Breast epithelium (tissue), 4 donors: ENCODE results near the gene GTPBP10. TPM values are rescaled to one million over a fixed set of nuclear protein-coding genes. Genes with fewer than 3 reads are reported as not detected.

Experiments used
- DNase-seq, 2 donors: peaks; one replicate each; pipeline ENCODE4 v3.0.0-alpha.2; 2019; ENCODE audit warnings: low spot score in 2 of 2
- H3K27ac ChIP-seq, 2 donors: fragments of 200-600 bp; sonication (generic) in 1 of 2; one replicate each; pipeline ENCODE4 v1.5.1; 2016 to 2019; ENCODE audit warnings: mild to moderate bottlenecking in 1 of 2
- H3K27me3 ChIP-seq, 2 donors: fragments of 200-600 bp; sonication (generic) in 1 of 2; one replicate each; pipeline versions ENCODE4 v1.5.1 to v1.6.0; 2017 to 2019; ENCODE audit warnings: control low read depth in 1 of 2, mild to moderate bottlenecking in 1 of 2
- H3K36me3 ChIP-seq: fragments of 200-600 bp; one replicate; pipeline ENCODE4 v1.5.1; 2019
- H3K4me1 ChIP-seq, 2 donors: fragments of 200-600 bp; sonication (generic); one replicate each; pipeline ENCODE4 v1.5.1; 2016 to 2019; ENCODE audit warnings: control low read depth in 1 of 2
- H3K4me3 ChIP-seq, 3 donors: fragments of 200-600 bp; sonication (generic); 1 replicate in 2 of 3; 2 replicates in 1 of 3; pipeline ENCODE4 v1.5.1; 2016 to 2019; ENCODE audit warnings: mild to moderate bottlenecking in 3 of 3, moderate library complexity in 2 of 3
- H3K9me3 ChIP-seq, 2 donors: fragments of 200-600 bp; sonication (generic) in 1 of 2; one replicate each; pipeline ENCODE4 v1.5.1; 2016 to 2019; ENCODE audit warnings: control low read depth in 1 of 2
- CTCF ChIP-seq, 3 donors: fragments of 450-650 bp; IDR thresholded peaks; one replicate each; pipeline ENCODE4 v1.5.1; 2016 to 2017; ENCODE audit warnings: antibody characterized with exemption in 3 of 3, mild to moderate bottlenecking in 3 of 3, moderate library complexity in 3 of 3
- POLR2A ChIP-seq: fragments of 450-650 bp; IDR thresholded peaks from one replicate; pipeline ENCODE4 v1.6.1; 2016; ENCODE audit warnings: antibody characterized with exemption, mild to moderate bottlenecking, moderate library complexity
- POLR2AphosphoS5 ChIP-seq, 3 donors: sonication (generic); formaldehyde crosslinking; IDR thresholded peaks; one replicate each; pipeline ENCODE4 v1.6.1; 2017; ENCODE audit warnings: antibody characterized with exemption in 3 of 3
- intact Hi-C: fragments of 100-400 bp; cut with DNase I; formaldehyde crosslinking; loops from one replicate; pipeline ENCODE4 v1.15.1; 2023; ENCODE audit warnings: low total_unique reads
- total RNA-seq, 3 donors: library from RNA; depleted of rRNA; stranded (reverse); fragments of >200 nt; gene quantifications; one replicate each; pipeline ENCODE4 v1.1.0, GENCODE V29; 2016

Gene GTPBP10
- total RNA-seq, 3 donors from 2014 or later: 21.3 to 27.2 (median 22.3) TPM

GRCh38 chr7:90390926-90391325, 44.4 kb downstream of the GTPBP10 start:
- intact Hi-C loops: no loop called here
- Histone ChIP-seq H3K27me3 (no peaks in the 10 kb centered on the region), H3K9me3 (no peaks in the 10 kb centered on the region), H3K4me3 (no peak overlapping the region), H3K27ac (no peak overlapping the region), H3K4me1 (no peaks in the 10 kb centered on the region), H3K36me3 (no peaks in the 10 kb centered on the region)
- TF ChIP-seq CTCF (IDR thresholded peaks at IDR 0.05) (no peak), POLR2A (no peak), POLR2AphosphoS5 (IDR thresholded peaks at IDR 0.05) (no peak)
- DNase-seq: no peak

- no peaks in the 10 kb centered on the region for H3K9me3 ChIP-seq
- no peaks in the 10 kb centered on the region for H3K4me1 ChIP-seq
- H3K4me3 ChIP-seq: no peak overlapping the region
- H3K27ac ChIP-seq: no peak overlapping the region
- DNase-seq: no peak
- no peaks in the 10 kb centered on the region for H3K36me3 ChIP-seq
- intact Hi-C loops: no loop called here
- TF ChIP-seq CTCF (IDR thresholded peaks at IDR 0.05) (no peak), POLR2AphosphoS5 (IDR thresholded peaks at IDR 0.05) (no peak), POLR2A (no peak)
- no peaks in the 10 kb centered on the region for H3K27me3 ChIP-seq
Measured at GRCh38 chr7:90391488-90391887, 45.0 kb downstream of the GTPBP10 start.

GRCh38 chr7:90396420-90396819, 49.9 kb downstream of the GTPBP10 start:
- Histone ChIP-seq H3K27me3 (no peaks in the 10 kb centered on the region), H3K4me1 (no peaks in the 10 kb centered on the region), H3K4me3 (no peak overlapping the region), H3K27ac (no peak overlapping the region), H3K36me3 (no peaks in the 10 kb centered on the region), H3K9me3 (no peaks in the 10 kb centered on the region)
- TF ChIP-seq POLR2AphosphoS5 (IDR thresholded peaks at IDR 0.05) (no peak), CTCF (IDR thresholded peaks at IDR 0.05) (no peak), POLR2A (no peak)
- intact Hi-C loops: no loop called here
- DNase-seq: no peak

GRCh38 chr7:90401989-90402388, 55.5 kb downstream of the GTPBP10 start:
- no peaks in the 10 kb centered on the region for H3K36me3 ChIP-seq
- H3K27ac ChIP-seq: no peak overlapping the region
- no peaks in the 10 kb centered on the region for H3K27me3 ChIP-seq
- peaks cover 0 to 5% of the 10 kb centered on the region in 2 donors for H3K4me1 ChIP-seq
- intact Hi-C loops: no loop called here
- H3K4me3 ChIP-seq: no peak overlapping the region
- no peaks in the 10 kb centered on the region for H3K9me3 ChIP-seq
- DNase-seq: no peak
- TF ChIP-seq POLR2AphosphoS5 (IDR thresholded peaks at IDR 0.05) (no peak), CTCF (IDR thresholded peaks at IDR 0.05) (no peak), POLR2A (no peak)

GRCh38 chr7:90402785-90403173, 56.3 kb downstream of the GTPBP10 start:
- Histone ChIP-seq H3K4me3 (peak overlapping the region; percentile 62 to 75 (median 66)), H3K4me1 (peaks cover 0 to 5% of the 10 kb centered on the region in 2 donors), H3K36me3 (no peaks in the 10 kb centered on the region), H3K27me3 (no peaks in the 10 kb centered on the region), H3K9me3 (no peaks in the 10 kb centered on the region), H3K27ac (peak overlapping the region; percentile 94 to 97)
- intact Hi-C loops: no loop called here
- no peak for TF ChIP-seq POLR2AphosphoS5 (IDR thresholded peaks at IDR 0.05)
- TF ChIP-seq POLR2A: no peak
- no peak for TF ChIP-seq CTCF (IDR thresholded peaks at IDR 0.05)
- no peak for DNase-seq
